ENCODE data around the gene ALPK3. TPM values are rescaled to one million over a fixed set of nuclear protein-coding genes. Genes with fewer than 3 reads are reported as not detected.

ALPK3 gene
- total and polyA plus RNA-seq, 9 of the 15 experiments (the other 6 are each of a cell fraction or from before 2014, with no cell fraction given), result 0.04 to 1.0 (median 0.07) TPM; not detected in 2

GRCh38 chr15:84800365-84800806, 16.8 kb upstream of the ALPK3 start (continued):
- TF ChIP-seq SMARCE1 (IDR thresholded peaks at IDR 0.05), result no peak

- H3K27me3 ChIP-seq (ENCODE audit: control insufficient read depth in 2 of 2, insufficient read depth in 2 of 2, low read length in 2 of 2), result no peaks in the 10 kb centered on the region
- no peak for FAIRE-seq
- H3K9me3 ChIP-seq (replicated peaks; ENCODE audit: control insufficient read depth, insufficient read depth, low read depth, low read length), result no peaks in the 10 kb centered on the region
- DNase-seq (ENCODE audit: extremely low read depth in 1 of 4, low spot score in 3 of 4), result no peak
- H3K79me2 ChIP-seq (ENCODE audit: control insufficient read depth, insufficient read depth, low read length), result no peaks in the 10 kb centered on the region
- no peak overlapping the region for H2AFZ ChIP-seq (ENCODE audit: low read depth, low read length)
- ChIA-PET CTCF (ENCODE audit: low intra/inter-chr PET ratio) (no interaction called here), POLR2A (interaction anchor here (0.6 kb wide), 1 partner anchor 44 kb away, joined by 3 read pairs; no protein-coding TSS in a partner anchor)
- H3K4me3 ChIP-seq, result no peak overlapping the region
- no peaks in the 10 kb centered on the region; a peak in 1 of 5 replicates for H3K4me1 ChIP-seq (replicated peaks in 1 of 2; ENCODE audit: control insufficient read depth in 2 of 2, insufficient read depth in 2 of 2, low read length in 2 of 2)
- no TSS peak for BruUV-seq (replicated peaks)
- 71% methylated on average over 4 of the region's 4 CpGs for WGBS (ENCODE audit: insufficient coverage, low coverage, missing lambda C conversion rate)
- TF ChIP-seq POLR2AphosphoS2 (IDR thresholded peaks at IDR 0.05; ENCODE audit: low read length) (0 out of 2 replicates have a peak, but pooled peaks have one; percentile 17), HNRNPH1 (optimal IDR thresholded peaks at IDR 0.05; ENCODE audit: low read depth, low read length) (no peak)
- ATAC-seq, result no peak
- H4K20me1 ChIP-seq (replicated peaks; ENCODE audit: control insufficient read depth, insufficient read depth, low read length), result peaks cover 3% of the 10 kb centered on the region; the same call in 1 of the 2 replicates
- H3K36me3 ChIP-seq (ENCODE audit: control insufficient read depth, insufficient read depth, low read length), result peaks cover 52% of the 10 kb centered on the region; the same call in 2 of the 3 replicates
- no peak overlapping the region for H3K4me2 ChIP-seq (ENCODE audit: insufficient read depth, low read length)
- in situ Hi-C loops (cut with MboI) (no loop called here), intact Hi-C loops (cut with micrococcal nuclease) (no loop called here)
- no peak overlapping the region for H3K27ac ChIP-seq (ENCODE audit: extremely low read depth, low read depth, low read length)
- no peaks in the 10 kb centered on the region for H3K9me1 ChIP-seq (ENCODE audit: control insufficient read depth, insufficient read depth, low read length)
- no peak overlapping the region for H3K9ac ChIP-seq (ENCODE audit: insufficient read depth in 1 of 2, low read depth in 2 of 2, low read length in 2 of 2)
Measured at GRCh38 chr15:84804005-84804900, 12.9 kb upstream of the ALPK3 start.

Data from K562 (cell line).